ENCODE data around the gene TAF1L. TPM values are rescaled to one million over a fixed set of nuclear protein-coding genes. Genes with fewer than 3 reads are reported as not detected.

TAF1L gene
- total and polyA plus RNA-seq, 2 of the 13 experiments (the other 11 are each of a cell fraction or from before 2014, with no cell fraction given) = not detected

GRCh38 chr9:32579706-32580331, 55.6 kb downstream of the TAF1L start:
- FAIRE-seq = peak; percentile 57
- no peak overlapping the region for H3K4me3 ChIP-seq (replicated peaks in 1 of 3; ENCODE audit: insufficient read depth in 1 of 3, low read depth in 2 of 3, low read length in 3 of 3)
- intact Hi-C loops (cut with micrococcal nuclease; ENCODE audit: unreplicated experiment) = loop anchor here (1.0 kb wide), 2 partner anchors 148 to 202 kb away; no protein-coding TSS in a partner anchor
- no peaks in the 10 kb centered on the region for H3K36me3 ChIP-seq (replicated peaks in 1 of 2; ENCODE audit: control insufficient read depth in 1 of 2, insufficient read depth in 2 of 2, low read length in 2 of 2)
- no peak overlapping the region for H3K9ac ChIP-seq (ENCODE audit: insufficient read depth, low read depth, low read length)
- H3K4me2 ChIP-seq (ENCODE audit: low read depth, low read length) = 0 out of 2 replicates have a peak overlapping the region, but pooled peaks have one; percentile 45
- H3K9me3 ChIP-seq (ENCODE audit: low read length) = no peaks in the 10 kb centered on the region
- H2AFZ ChIP-seq (ENCODE audit: low read length) = no peak overlapping the region
- peak; percentile 51 for ATAC-seq
- ChIA-PET POLR2A (interaction anchor here (1.6 kb wide), 1 partner anchor 201 kb away, joined by 4 read pairs; no protein-coding TSS in a partner anchor), CTCF (ENCODE audit: low intra/inter-chr PET ratio, low total read pairs) (interaction anchor here (0.7 to 4.9 kb wide), 3 partner anchors 197 to 389 kb away, joined by 3 to 115 read pairs (median 6); no protein-coding TSS in a partner anchor)
- H3K27me3 ChIP-seq (ENCODE audit: control insufficient read depth in 1 of 2, insufficient read depth in 2 of 2, low read length in 2 of 2) = no peaks in the 10 kb centered on the region
- TF ChIP-seq U2AF1 (optimal IDR thresholded peaks at IDR 0.05; ENCODE audit: low read depth, low read length) (no peak), ZNF274 (CRISPR knock-in tag; IDR thresholded peaks at IDR 0.05) (no peak), DMAP1 (CRISPR knock-in tag; IDR thresholded peaks at IDR 0.05) (no peak), STAG1 (CRISPR knock-in tag; IDR thresholded peaks at IDR 0.05) (peak; percentile 77), RAD21 (CRISPR knock-in tag; IDR thresholded peaks at IDR 0.05) (peak; percentile 40), SMC3 (IDR thresholded peaks at IDR 0.05; ENCODE audit: low read length) (peak; percentile 88), GFI1 (CRISPR knock-in tag; IDR thresholded peaks at IDR 0.05; ENCODE audit: borderline replicate concordance) (0 out of 2 replicates have a peak, but pooled peaks have one; percentile 24), CTCF (CRISPR knock-in tag; IDR thresholded peaks at IDR 0.05) (peak; percentile 78)
- H3K79me2 ChIP-seq (ENCODE audit: insufficient read depth, low read length) = no peaks in the 10 kb centered on the region
- no peak overlapping the region for H3K27ac ChIP-seq (ENCODE audit: extremely low read length, insufficient read depth, low read length)
- H3K4me1 ChIP-seq (ENCODE audit: insufficient read depth, low read length) = peaks cover 18% of the 10 kb centered on the region
- DNase-seq (ENCODE audit: low spot score) = peak; percentile 38
- 0% methylated on average over 4 of the region's 4 CpGs for WGBS (ENCODE audit: low lambda C conversion rate)
- BruUV-seq (replicated peaks) = no TSS peak
- in situ Hi-C loops (cut with HindIII; ENCODE audit: extremely low pct_ligation_motif_present, low pct_unique_long_range_greater_than_20kb) = loop anchor here (5.0 kb wide), 1 partner anchor 387 kb away; no protein-coding TSS in a partner anchor
- no peaks in the 10 kb centered on the region for H4K20me1 ChIP-seq (ENCODE audit: insufficient read depth, low read length)

Other genes with a start within 250 kb of the TAF1L start
- gene RIGI, start 109.5 kb downstream of the TAF1L start, total RNA-seq (2016; rRNA removed; fragmentation: Illumina TruSeq; extraction: Trizol) = 8.2 and 12.2 TPM in 2 replicates
- gene RIGI, start 109.5 kb downstream of the TAF1L start, polyA plus RNA-seq (2011; rRNA removed) = 2.4 and 3.0 TPM in 2 replicates
- gene SMIM27, start 83.3 kb downstream of the TAF1L start, total RNA-seq (2016; rRNA removed; fragmentation: Illumina TruSeq; extraction: Trizol) = 13.3 and 17.9 TPM in 2 replicates
- gene SMIM27, start 83.3 kb downstream of the TAF1L start, polyA plus RNA-seq (2011; rRNA removed) = 19.0 and 22.5 TPM in 2 replicates
- gene TOPORS, start 83.1 kb downstream of the TAF1L start, total RNA-seq (2016; rRNA removed; fragmentation: Illumina TruSeq; extraction: Trizol) = 19.6 and 28.8 TPM in 2 replicates
- 6.1 and 6.8 TPM in 2 replicates for gene TOPORS, start 83.1 kb downstream of the TAF1L start, polyA plus RNA-seq (2011; rRNA removed)
- gene NDUFB6, start 62.5 kb downstream of the TAF1L start, total RNA-seq (2016; rRNA removed; fragmentation: Illumina TruSeq; extraction: Trizol) = 81.9 and 106 TPM in 2 replicates
- gene NDUFB6, start 62.5 kb downstream of the TAF1L start, polyA plus RNA-seq (2011; rRNA removed) = 21.5 and 31.2 TPM in 2 replicates
- not detected in 2 replicates for gene TMEM215, start 147.9 kb upstream of the TAF1L start, total RNA-seq (2016; rRNA removed; fragmentation: Illumina TruSeq; extraction: Trizol)
- not detected in 2 replicates for gene TMEM215, start 147.9 kb upstream of the TAF1L start, polyA plus RNA-seq (2011; rRNA removed)